Heart right ventricle (tissue), 16 donors: Measurements from ENCODE around the gene STRIP1. TPM values are rescaled to one million over a fixed set of nuclear protein-coding genes. Genes with fewer than 3 reads are reported as not detected.

Experiments
- ATAC-seq, 8 donors: fragments of 200-7000 bp; cut with Tn5 transposase; one replicate each; pipeline ENCODE4 v1.9.1; 2020; ENCODE audit warnings: mild to moderate bottlenecking in 8 of 8, moderate library complexity in 8 of 8, moderate number of reproducible peaks in 1 of 8
- DNase-seq, 2 donors: peaks; one replicate each; pipeline ENCODE4 v3.0.0-alpha.2; 2020
- H3K27ac ChIP-seq, 10 donors: fragments of 200-600 bp; sonication (generic) in 2 of 10; one replicate each; pipeline versions ENCODE4 v1.5.0 to v1.8.0; 2020 to 2022; ENCODE audit warnings: mild to moderate bottlenecking in 3 of 10
- H3K27me3 ChIP-seq, 7 donors: fragments of 200-600 bp; one replicate each; pipeline ENCODE4 v1.8.0; 2021 to 2022; ENCODE audit warnings: mild to moderate bottlenecking in 2 of 7
- H3K36me3 ChIP-seq, 9 donors: fragments of 200-600 bp; sonication (generic) in 1 of 9; one replicate each; pipeline versions ENCODE4 v1.5.0 to v1.8.0; 2020 to 2022; ENCODE audit warnings: mild to moderate bottlenecking in 2 of 9
- H3K4me1 ChIP-seq, 9 donors: fragments of 200-600 bp; sonication (generic) in 1 of 9; one replicate each; pipeline versions ENCODE4 v1.5.0 to v1.8.0; 2020 to 2022; ENCODE audit warnings: mild to moderate bottlenecking in 4 of 9
- H3K4me3 ChIP-seq, 10 donors: fragments of 200-600 bp; sonication (generic) in 2 of 10; one replicate each; pipeline versions ENCODE4 v1.5.0 to v1.8.0; 2020 to 2022; ENCODE audit warnings: mild to moderate bottlenecking in 7 of 10, moderate library complexity in 2 of 10
- H3K9me3 ChIP-seq, 11 donors: fragments of 200-600 bp in 10 of 11; sonication (generic) in 2 of 11; one replicate each; pipeline versions ENCODE4 v1.5.0 to v1.8.0; 2013 to 2022; ENCODE audit warnings: mild to moderate bottlenecking in 2 of 11, control low read depth in 1 of 11, moderate library complexity in 1 of 11
- WGBS, 2 donors: extraction: QIAGEN DNeasy Blood & Tissue Kit; methylation state at CpG; one replicate each; pipeline ENCODE4 v1.1.7; 2013; ENCODE audit warnings: inconsistent platforms in 1 of 2; 5-methylcytosine and 5-hydroxymethylcytosine counted together
- intact Hi-C, 10 donors: fragments of 100-400 bp; cut with DNase I; formaldehyde crosslinking; loops; one replicate each; pipeline versions ENCODE4 v1.11.1 to v1.14.2; 2022
- polyA plus RNA-seq, 2 donors: library from polyadenylated mRNA; stranded (reverse); fragments of 200-250 nt; gene quantifications; one replicate each; pipeline ENCODE4 v1.2.3, GENCODE V29; 2013
- total RNA-seq, 10 donors: library from RNA; stranded (reverse); fragmentation: NEBNext Ultra II Directional in 3 of 10; extraction: Animal tissue kit (Norgen Biotek cat#: 25700) in 3 of 10; gene quantifications; one replicate each; pipeline versions ENCODE4 v1.2.1 to v1.2.4, GENCODE V29; 2021 to 2023
- TF ChIP-seq, protein P1 (sequence below), 9 donors: fragments of 200-600 bp; sonication (generic) in 2 of 9; IDR thresholded peaks; one replicate each; pipeline versions ENCODE4 v1.5.0 to v1.8.0; 2021 to 2022; ENCODE audit warnings: antibody characterized with exemption in 9 of 9, mild to moderate bottlenecking in 5 of 9, moderate library complexity in 1 of 9
- donor health status: Arrhythmogenic right ventricular cardiomyopathy.
- donor health status: ischemic (EF 13 %, LVEDD 7.1; RV severe dilation, severe dysfunction).
- donor health status: healthy with polysubstance abuse.
- donor health status: DM: no; HTN: yes; CAD: no.
- donor health status: DM: no; HTN: no; CAD: no.
- donor health status: ischemic (EF 25% LVEDD 6.9; RV normal size, moderate dysfunction).
- donor health status: ischemic (EF 25% LVEDD 5.7; RV mildly dilated, moderate dysfunction).
- donor health status: healthy.
- donor health status: DM: yes; HTN: yes; CAD: no.
- donor health status: Ischemic cardiomyopathy.
- donor health status: ischemic (EF 35%, LVEDD 5.7; RV mildly dilated, moderate dysfunction).
- donor health status: nonischemic (EF 11% LVEDD 7.7; RV severe dilation, severe dysfunction).
- donor health status: DM: yes; HTN: yes; CAD: no.
- donor health status: PGD.
- donor health status: ischemic (EF 29% LVEDD 5.4; RV normal size, mild dysfunction).
- donor health status: nonischemic (EF 23%, LVEDD 6.1; RV moderate dilation, normal function).

STRIP1 gene
- total and polyA plus RNA-seq, 12 donors, result 10.3 to 23.2 (median 18.5) TPM

DNA sequence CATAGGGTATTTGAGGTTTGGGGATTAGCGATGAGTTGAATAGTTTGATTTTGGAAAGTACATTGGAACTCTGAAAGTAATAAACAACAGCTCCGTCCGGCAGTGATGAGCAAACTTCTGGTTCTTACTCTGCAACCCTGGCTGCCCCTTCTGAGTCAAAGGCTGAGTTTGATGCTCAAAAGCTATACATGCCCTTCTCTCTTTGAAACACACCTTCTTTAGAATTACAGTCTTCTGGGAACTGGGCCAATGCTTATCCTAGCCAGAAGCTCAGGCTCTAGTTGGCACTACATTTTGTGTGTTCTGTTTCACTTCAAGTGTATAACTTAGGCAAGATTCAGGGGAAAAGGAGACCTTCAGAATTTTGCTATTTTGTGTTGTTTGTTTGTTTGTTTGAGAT lies 40.5 kb upstream of the STRIP1 start:
- no peak overlapping the region for H3K4me3 ChIP-seq
- WGBS, 2 donors, result 67 to 74% methylated on average over 3 of the region's 3 CpGs
- H3K9me3 ChIP-seq, result no peaks in the 10 kb centered on the region
- peaks cover 0 to 84% (median 47%) of the 10 kb centered on the region in 9 donors for H3K4me1 ChIP-seq
- DNase-seq (no peak), ATAC-seq (no peak)
- TF ChIP-seq, protein P1, sequence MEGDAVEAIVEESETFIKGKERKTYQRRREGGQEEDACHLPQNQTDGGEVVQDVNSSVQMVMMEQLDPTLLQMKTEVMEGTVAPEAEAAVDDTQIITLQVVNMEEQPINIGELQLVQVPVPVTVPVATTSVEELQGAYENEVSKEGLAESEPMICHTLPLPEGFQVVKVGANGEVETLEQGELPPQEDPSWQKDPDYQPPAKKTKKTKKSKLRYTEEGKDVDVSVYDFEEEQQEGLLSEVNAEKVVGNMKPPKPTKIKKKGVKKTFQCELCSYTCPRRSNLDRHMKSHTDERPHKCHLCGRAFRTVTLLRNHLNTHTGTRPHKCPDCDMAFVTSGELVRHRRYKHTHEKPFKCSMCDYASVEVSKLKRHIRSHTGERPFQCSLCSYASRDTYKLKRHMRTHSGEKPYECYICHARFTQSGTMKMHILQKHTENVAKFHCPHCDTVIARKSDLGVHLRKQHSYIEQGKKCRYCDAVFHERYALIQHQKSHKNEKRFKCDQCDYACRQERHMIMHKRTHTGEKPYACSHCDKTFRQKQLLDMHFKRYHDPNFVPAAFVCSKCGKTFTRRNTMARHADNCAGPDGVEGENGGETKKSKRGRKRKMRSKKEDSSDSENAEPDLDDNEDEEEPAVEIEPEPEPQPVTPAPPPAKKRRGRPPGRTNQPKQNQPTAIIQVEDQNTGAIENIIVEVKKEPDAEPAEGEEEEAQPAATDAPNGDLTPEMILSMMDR (IDR thresholded peaks at IDR 0.05), result no peak
- intact Hi-C loops, result no loop called here
- H3K36me3 ChIP-seq, result peaks cover 0 to 42% (median 0%) of the 10 kb centered on the region in 9 donors
- H3K27me3 ChIP-seq, result no peaks in the 10 kb centered on the region
- no peak overlapping the region for H3K27ac ChIP-seq

DNA sequence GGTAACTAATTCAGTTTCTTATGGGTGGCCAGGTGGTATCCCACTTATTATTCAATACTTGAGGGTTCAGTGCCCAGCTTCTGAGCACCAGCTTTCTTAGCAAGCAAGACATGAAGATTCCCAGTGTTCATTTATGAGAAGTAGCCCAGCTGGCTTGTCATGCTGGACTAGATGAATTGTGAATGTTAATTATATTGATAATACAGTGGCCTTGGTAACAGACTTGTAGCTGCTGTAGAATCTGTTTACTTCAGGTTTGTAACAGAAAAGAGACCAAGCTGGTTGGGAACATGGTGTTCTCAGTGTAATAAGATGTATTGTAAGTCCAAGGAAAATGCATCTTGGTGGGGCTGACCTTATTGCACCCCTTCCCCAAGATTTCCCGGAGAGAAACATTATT lies 39.8 kb upstream of the STRIP1 start:
- WGBS, 2 donors, result 88 to 89% methylated on average over 1 of the region's 1 CpG
- H3K4me1 ChIP-seq, result peaks cover 0 to 76% (median 45%) of the 10 kb centered on the region in 9 donors
- H3K36me3 ChIP-seq, result peaks cover 0 to 37% (median 0%) of the 10 kb centered on the region in 9 donors
- DNase-seq, result no peak
- intact Hi-C loops, result no loop called here
- H3K4me3 ChIP-seq, result no peak overlapping the region
- no peak for ATAC-seq
- no peak overlapping the region for H3K27ac ChIP-seq
- no peaks in the 10 kb centered on the region for H3K9me3 ChIP-seq
- TF ChIP-seq, protein P1 (IDR thresholded peaks at IDR 0.05), result no peak
- H3K27me3 ChIP-seq, result no peaks in the 10 kb centered on the region

DNA sequence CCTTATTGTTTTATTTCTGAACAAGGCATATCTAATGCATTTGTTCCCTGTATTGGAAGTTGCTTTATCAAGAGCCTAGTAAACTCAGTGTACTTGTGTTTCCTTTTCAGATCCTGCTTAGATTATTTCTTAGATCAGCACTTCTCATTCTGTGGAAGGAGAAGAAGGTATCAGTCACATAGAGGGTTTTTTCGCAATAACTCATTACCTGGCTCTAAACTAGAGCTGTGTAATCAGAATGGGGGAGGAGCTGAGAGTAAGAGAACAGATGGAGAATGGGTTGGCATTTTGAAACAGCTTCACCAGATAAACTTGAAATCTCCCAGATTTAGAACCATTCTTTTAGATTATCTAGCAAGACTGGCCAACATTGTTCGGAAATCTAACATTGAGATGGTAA lies 38.9 kb upstream of the STRIP1 start:
- ATAC-seq, result no peak
- TF ChIP-seq, protein P1 (IDR thresholded peaks at IDR 0.05), result no peak
- Histone ChIP-seq H3K36me3 (peaks cover 0 to 32% (median 0%) of the 10 kb centered on the region in 9 donors), H3K4me3 (no peak overlapping the region), H3K4me1 (peaks cover 0 to 68% (median 36%) of the 10 kb centered on the region in 9 donors), H3K27ac (no peak overlapping the region), H3K27me3 (no peaks in the 10 kb centered on the region), H3K9me3 (no peaks in the 10 kb centered on the region)
- intact Hi-C loops, result no loop called here
- DNase-seq, result no peak
- 93 to 99% methylated on average over 2 of the region's 2 CpGs for WGBS, 2 donors

DNA sequence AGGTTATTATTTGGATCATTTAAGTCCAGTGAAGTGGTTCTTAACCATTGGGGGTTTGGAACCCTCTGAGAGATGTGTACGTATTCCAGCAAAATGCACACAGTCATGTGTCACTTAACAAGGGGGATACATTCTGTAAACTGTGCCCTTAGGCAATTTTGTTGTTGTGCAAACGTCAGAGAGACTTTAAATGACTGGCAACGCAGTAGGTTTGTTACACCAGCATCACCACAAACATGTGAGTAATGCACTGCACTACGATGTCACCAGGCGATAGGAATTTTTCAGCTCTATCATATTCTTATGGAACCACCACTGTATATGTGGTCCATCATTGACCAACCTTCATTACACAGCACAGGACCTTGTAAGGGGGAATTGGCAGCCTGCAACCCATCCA lies 37.9 kb upstream of the STRIP1 start:
- no peak overlapping the region for H3K27ac ChIP-seq
- intact Hi-C loops, result no loop called here
- ATAC-seq, result no peak
- no peak for DNase-seq
- TF ChIP-seq, protein P1 (IDR thresholded peaks at IDR 0.05), result no peak
- peaks cover 0 to 58% (median 28%) of the 10 kb centered on the region in 9 donors for H3K4me1 ChIP-seq
- 91 to 93% methylated on average over 5 of the region's 5 CpGs for WGBS, 2 donors
- no peaks in the 10 kb centered on the region for H3K9me3 ChIP-seq
- no peaks in the 10 kb centered on the region for H3K27me3 ChIP-seq
- H3K36me3 ChIP-seq, result peaks cover 0 to 23% (median 0%) of the 10 kb centered on the region in 9 donors
- no peak overlapping the region for H3K4me3 ChIP-seq
